Measurements from ENCODE around the gene AGTPBP1. TPM values are rescaled to one million over a fixed set of nuclear protein-coding genes. Genes with fewer than 3 reads are reported as not detected.

Gene AGTPBP1
- total and polyA plus RNA-seq, 2 of the 8 experiments (the other 6 are each of a cell fraction or from before 2014, with no cell fraction given), result 13.4 to 65.2 TPM

DNA sequence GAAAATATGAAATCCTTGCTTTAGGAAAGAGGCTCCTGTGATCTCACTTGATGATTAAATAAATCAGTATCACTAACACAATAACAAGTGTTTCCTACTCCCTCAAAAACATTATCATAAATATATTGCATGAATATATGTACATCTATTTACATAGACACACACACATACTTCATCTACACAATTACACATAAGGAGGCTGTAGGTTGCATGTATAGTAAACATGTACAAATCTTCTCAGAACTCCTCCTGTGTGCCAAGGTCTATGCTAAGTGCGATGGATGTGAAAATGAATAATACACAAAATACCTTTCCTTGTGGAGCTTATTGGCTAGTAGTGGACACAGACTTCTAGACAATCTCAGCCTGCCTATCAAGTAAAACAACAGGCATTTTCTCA is 239.9 kb downstream of the AGTPBP1 start (continued):
- TF ChIP-seq, protein P1, sequence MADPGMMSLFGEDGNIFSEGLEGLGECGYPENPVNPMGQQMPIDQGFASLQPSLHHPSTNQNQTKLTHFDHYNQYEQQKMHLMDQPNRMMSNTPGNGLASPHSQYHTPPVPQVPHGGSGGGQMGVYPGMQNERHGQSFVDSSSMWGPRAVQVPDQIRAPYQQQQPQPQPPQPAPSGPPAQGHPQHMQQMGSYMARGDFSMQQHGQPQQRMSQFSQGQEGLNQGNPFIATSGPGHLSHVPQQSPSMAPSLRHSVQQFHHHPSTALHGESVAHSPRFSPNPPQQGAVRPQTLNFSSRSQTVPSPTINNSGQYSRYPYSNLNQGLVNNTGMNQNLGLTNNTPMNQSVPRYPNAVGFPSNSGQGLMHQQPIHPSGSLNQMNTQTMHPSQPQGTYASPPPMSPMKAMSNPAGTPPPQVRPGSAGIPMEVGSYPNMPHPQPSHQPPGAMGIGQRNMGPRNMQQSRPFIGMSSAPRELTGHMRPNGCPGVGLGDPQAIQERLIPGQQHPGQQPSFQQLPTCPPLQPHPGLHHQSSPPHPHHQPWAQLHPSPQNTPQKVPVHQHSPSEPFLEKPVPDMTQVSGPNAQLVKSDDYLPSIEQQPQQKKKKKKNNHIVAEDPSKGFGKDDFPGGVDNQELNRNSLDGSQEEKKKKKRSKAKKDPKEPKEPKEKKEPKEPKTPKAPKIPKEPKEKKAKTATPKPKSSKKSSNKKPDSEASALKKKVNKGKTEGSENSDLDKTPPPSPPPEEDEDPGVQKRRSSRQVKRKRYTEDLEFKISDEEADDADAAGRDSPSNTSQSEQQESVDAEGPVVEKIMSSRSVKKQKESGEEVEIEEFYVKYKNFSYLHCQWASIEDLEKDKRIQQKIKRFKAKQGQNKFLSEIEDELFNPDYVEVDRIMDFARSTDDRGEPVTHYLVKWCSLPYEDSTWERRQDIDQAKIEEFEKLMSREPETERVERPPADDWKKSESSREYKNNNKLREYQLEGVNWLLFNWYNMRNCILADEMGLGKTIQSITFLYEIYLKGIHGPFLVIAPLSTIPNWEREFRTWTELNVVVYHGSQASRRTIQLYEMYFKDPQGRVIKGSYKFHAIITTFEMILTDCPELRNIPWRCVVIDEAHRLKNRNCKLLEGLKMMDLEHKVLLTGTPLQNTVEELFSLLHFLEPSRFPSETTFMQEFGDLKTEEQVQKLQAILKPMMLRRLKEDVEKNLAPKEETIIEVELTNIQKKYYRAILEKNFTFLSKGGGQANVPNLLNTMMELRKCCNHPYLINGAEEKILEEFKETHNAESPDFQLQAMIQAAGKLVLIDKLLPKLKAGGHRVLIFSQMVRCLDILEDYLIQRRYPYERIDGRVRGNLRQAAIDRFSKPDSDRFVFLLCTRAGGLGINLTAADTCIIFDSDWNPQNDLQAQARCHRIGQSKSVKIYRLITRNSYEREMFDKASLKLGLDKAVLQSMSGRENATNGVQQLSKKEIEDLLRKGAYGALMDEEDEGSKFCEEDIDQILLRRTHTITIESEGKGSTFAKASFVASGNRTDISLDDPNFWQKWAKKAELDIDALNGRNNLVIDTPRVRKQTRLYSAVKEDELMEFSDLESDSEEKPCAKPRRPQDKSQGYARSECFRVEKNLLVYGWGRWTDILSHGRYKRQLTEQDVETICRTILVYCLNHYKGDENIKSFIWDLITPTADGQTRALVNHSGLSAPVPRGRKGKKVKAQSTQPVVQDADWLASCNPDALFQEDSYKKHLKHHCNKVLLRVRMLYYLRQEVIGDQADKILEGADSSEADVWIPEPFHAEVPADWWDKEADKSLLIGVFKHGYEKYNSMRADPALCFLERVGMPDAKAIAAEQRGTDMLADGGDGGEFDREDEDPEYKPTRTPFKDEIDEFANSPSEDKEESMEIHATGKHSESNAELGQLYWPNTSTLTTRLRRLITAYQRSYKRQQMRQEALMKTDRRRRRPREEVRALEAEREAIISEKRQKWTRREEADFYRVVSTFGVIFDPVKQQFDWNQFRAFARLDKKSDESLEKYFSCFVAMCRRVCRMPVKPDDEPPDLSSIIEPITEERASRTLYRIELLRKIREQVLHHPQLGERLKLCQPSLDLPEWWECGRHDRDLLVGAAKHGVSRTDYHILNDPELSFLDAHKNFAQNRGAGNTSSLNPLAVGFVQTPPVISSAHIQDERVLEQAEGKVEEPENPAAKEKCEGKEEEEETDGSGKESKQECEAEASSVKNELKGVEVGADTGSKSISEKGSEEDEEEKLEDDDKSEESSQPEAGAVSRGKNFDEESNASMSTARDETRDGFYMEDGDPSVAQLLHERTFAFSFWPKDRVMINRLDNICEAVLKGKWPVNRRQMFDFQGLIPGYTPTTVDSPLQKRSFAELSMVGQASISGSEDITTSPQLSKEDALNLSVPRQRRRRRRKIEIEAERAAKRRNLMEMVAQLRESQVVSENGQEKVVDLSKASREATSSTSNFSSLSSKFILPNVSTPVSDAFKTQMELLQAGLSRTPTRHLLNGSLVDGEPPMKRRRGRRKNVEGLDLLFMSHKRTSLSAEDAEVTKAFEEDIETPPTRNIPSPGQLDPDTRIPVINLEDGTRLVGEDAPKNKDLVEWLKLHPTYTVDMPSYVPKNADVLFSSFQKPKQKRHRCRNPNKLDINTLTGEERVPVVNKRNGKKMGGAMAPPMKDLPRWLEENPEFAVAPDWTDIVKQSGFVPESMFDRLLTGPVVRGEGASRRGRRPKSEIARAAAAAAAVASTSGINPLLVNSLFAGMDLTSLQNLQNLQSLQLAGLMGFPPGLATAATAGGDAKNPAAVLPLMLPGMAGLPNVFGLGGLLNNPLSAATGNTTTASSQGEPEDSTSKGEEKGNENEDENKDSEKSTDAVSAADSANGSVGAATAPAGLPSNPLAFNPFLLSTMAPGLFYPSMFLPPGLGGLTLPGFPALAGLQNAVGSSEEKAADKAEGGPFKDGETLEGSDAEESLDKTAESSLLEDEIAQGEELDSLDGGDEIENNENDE (IDR thresholded peaks at IDR 0.05; ENCODE audit: insufficient replicate concordance, low read length), result no peak
- TF ChIP-seq CHD2 (IDR thresholded peaks at IDR 0.05; ENCODE audit: low read length) (no peak), RAD21 (IDR thresholded peaks at IDR 0.05 in 1 of 2, conservative IDR thresholded peaks at IDR 0.05 in 1 of 2; ENCODE audit: low read depth in 2 of 2, low read length in 2 of 2) (no peak), SP4 (IDR thresholded peaks at IDR 0.05; ENCODE audit: low read length) (no peak), SIRT6 (IDR thresholded peaks at IDR 0.05; ENCODE audit: low read length) (no peak), TAF1 (IDR thresholded peaks at IDR 0.05; ENCODE audit: low read depth, low read length) (no peak), SAP30 (IDR thresholded peaks at IDR 0.05; ENCODE audit: insufficient read depth, insufficient replicate concordance, low read length) (no peak), POLR2A (IDR thresholded peaks at IDR 0.05; ENCODE audit: control extremely low read depth in 1 of 2, low read depth in 2 of 2, low read length in 2 of 2) (no peak)
- TF ChIP-seq, protein P2, sequence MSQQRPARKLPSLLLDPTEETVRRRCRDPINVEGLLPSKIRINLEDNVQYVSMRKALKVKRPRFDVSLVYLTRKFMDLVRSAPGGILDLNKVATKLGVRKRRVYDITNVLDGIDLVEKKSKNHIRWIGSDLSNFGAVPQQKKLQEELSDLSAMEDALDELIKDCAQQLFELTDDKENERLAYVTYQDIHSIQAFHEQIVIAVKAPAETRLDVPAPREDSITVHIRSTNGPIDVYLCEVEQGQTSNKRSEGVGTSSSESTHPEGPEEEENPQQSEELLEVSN (IDR thresholded peaks at IDR 0.05), result no peak

Measured in H1 (cell line).